GM10266 (cell line): ENCODE data around the gene DGKA.

Experiments
- DNase-seq: peaks from one replicate; pipeline ENCODE4 v3.0.0; 2012; ENCODE audit errors: extremely low spot score
- TF ChIP-seq, protein P1 (sequence below): IDR thresholded peaks from 2 replicates; pipeline ENCODE4 v1.5.1; 2012; ENCODE audit warnings: mild to moderate bottlenecking, low read depth; ENCODE audit not compliant: control insufficient read depth, insufficient read depth; ENCODE audit errors: missing control alignments

DGKA gene

DNA sequence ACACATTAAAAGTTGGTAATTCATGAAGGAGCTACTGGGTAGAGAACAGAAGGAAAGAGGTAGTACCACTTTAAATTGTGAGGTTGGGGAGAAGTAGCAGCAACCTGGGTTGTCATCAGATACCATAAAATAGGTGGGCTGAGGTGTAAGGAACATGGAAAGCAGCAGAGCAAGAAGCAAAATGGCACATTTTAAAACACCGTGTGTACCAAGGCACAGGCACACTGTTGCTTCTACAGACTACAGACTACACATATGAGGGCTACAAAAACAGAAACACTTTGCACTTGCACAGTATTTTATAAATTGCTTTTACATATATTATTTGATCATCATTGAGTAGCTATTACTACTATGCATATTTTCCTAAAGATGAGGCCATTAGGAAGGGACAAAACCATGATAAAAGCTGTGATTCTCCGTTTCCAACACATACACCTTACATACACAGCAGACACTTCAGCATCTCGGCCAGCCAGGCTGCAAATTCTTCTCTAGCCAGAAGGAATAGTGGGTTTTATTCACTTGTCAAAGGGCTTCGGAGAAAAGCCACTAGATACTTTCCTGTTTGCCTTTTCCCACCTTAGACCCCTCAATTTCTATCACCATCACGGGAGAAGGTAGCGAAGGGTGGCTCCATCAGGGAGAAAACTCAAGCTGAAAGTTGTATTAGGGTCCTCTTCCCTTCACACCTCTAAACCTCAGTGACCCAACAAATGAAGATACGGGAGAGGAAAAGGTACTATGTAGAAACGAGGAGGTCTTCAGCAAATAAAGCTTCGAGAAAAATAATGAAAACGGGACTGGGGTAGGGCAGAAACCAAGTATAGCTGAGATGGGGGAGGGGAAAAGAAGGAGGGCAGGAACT, 4.9 kb upstream of the DGKA start:
- TF ChIP-seq, protein P1, sequence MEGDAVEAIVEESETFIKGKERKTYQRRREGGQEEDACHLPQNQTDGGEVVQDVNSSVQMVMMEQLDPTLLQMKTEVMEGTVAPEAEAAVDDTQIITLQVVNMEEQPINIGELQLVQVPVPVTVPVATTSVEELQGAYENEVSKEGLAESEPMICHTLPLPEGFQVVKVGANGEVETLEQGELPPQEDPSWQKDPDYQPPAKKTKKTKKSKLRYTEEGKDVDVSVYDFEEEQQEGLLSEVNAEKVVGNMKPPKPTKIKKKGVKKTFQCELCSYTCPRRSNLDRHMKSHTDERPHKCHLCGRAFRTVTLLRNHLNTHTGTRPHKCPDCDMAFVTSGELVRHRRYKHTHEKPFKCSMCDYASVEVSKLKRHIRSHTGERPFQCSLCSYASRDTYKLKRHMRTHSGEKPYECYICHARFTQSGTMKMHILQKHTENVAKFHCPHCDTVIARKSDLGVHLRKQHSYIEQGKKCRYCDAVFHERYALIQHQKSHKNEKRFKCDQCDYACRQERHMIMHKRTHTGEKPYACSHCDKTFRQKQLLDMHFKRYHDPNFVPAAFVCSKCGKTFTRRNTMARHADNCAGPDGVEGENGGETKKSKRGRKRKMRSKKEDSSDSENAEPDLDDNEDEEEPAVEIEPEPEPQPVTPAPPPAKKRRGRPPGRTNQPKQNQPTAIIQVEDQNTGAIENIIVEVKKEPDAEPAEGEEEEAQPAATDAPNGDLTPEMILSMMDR: no peak
- DNase-seq: no peak

DNA sequence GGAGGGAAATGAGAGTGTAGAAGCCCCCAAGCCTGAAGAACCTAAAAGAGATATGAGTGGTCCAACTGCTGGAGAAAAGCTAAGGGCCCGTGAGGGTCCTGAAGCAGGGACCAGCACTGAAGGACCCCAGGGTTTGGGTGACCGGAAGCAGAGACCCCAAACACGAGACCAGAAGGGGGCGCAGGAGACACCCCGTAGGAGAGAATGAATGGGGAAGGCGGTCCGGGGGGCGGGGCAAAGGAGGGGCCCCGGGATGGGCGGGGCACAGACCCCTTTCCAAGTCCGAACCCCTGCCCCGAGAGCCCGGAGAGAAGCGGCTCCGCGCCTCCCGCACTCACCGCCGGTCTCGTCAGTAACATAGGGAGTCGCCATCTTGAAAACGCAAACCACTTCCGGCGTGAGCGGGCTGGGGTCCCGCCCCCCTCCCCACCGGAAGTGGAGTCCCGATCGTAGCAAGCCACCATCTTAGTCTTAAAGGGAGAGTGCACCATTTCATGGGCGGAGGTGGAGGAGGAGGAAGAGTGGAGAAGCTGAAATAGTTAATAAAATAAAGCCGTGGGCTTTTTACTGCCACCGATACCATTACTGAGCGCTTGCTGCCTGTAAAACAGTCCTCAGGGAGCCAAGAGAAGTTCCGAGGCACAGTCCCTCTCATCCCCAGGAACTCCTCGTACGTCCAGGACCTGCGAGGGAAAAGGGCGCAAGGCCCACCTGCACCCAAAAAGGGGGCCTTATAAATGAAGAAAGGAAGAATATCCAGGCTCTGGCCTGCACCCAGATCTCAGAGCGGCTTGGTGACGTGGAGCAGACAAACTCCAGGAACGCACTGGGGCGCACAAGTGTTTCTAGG, 4.0 kb upstream of the DGKA start:
- TF ChIP-seq, protein P1: peak; percentile 77
- DNase-seq: peak; percentile 92

DNA sequence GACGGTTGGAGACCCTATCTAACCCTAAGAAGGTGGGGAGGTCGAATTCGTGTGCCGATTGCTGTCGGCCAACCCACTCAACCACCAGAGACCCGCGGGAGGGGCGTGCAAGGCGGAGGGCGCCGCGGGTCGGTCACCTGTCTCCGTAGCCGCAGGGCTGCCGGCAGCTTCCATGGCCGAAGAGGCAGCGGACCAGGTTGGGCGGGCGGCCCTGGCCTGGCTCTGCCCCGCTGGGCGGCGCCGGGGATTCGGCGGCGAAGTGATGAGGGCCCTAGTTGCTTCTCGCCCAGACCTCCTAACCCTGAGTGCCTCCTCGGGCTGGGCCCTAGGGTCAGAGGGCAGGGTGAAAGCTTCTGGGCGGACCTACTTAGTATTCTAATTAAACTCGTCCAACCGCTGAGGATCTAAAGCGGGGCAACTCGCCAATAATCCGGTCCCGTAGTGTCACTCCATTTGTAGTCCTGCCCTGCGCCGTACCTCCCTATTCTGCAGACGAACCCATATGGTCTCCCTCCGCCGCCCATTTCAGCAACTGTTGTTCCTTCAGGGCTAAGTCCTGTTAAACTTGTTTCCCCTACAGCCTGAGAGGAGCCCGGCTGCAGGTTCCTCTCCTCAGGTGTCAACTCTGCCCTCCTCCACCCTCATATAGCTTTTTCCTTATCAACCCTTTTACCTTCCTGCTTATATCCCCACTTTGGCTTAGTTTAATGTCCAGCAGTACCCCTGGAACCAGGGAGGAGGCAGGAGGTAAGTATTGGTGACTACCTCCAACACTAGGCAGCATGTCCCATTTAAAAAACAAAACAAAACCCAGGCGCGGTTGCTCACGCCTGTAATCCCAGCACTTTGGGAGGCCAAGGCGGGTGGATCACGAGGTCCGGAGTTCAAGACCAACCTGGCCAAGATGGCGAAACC, 3.1 kb upstream of the DGKA start, which contains the start of gene PYM1:
TSS of gene PYM1 (minus strand) at position 307 of the 915 bp plus-strand sequence. CDS start at position 174, 133 bp downstream.
- DNase-seq: peak; percentile 83
- TF ChIP-seq, protein P1: no peak

DNA sequence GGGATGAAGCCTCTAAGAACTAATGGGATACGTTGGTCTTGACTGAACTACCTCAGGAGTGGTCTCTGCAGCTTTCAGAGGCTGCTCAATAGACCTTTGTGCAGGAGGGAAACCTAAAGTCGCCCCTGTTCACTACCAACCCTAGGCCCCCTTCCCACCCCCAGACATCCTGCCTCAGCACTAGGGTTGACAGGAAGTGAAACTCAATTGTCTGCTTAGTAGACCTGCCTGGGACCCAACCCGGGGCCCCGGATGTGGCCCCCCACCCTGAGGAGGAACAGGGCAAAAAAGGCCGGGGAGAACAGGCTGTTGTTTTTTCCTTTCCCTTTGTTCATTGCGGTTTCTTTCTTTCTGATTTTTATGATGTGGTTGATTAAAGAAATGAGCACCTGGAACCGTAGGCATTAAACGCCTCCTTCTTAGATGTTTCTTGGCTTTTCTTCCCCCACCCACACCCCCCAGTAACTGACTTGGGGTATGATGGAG, 1.6 kb upstream of the DGKA start:
- peak; percentile 89 for DNase-seq
- TF ChIP-seq, protein P1: no peak

DNA sequence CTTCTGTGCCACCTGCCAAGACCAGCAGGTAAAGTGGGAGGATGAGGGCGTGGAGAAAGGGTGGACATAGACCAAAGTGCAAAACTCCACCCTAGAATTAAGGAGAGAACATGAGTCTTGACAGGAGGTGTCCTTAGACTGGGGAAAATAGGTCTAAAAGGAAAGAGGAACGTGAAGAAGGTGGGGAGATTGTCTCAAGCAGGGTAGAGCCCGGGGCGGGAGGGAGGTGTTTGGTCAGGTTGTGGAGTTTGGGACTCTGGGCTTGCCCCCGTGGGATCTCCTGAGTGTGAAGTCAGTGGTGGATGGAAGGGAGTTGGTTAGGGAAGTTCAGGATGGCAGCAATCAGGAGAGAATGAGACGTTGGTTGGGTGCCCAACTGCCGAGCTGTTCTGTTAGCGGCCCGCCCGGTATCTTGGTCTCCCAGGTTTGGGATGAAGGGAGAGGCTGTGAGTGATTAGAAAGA, 386 bp downstream of the DGKA start:
- TF ChIP-seq, protein P1: no peak
- no peak for DNase-seq

DNA sequence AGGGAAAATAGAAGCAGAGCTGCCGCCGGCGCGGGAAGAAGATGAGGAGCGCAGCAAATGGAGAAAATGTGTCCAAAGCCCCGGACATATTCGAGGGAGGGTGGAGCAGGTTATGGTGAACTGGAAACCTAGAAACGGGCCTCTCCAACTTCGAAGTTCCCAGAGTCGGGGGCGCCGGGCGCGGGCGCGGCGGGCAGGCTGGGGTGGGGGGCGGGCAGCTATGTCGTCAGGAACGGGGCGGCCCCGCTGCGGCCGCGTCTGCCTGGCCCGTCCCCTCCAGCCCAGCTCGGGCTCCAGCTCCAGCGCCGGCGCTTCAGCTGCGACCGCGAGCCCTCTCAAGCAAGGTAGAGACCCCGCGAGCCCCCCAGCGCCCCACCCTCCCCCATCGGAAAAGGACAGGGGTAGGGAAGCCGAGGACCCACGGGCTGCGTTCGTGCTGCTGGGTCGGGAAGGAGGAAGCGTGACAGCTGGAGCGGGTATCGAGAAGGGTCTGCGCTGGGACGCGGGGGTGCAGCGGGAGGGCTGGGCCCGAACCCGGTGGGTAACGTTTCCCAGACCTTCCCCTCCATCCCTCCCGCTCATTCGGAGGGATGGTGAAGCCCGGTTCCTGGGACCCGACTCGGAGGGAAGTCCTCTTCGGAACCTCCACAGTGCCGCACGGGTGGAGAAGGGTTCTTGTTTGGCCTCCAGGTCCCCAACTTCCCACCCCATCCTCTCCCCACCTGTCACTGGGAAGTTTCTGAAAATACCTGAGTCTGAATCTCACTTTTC, 1.0 kb downstream of the DGKA start:
- TF ChIP-seq, protein P1: no peak
- peak; percentile 69 for DNase-seq
